ENCODE results near the gene QDPR. TPM values are rescaled to one million over a fixed set of nuclear protein-coding genes. Genes with fewer than 3 reads are reported as not detected.

Gene QDPR
- total RNA-seq, 1 experiment from 2014 or later = 15.2 TPM

DNA sequence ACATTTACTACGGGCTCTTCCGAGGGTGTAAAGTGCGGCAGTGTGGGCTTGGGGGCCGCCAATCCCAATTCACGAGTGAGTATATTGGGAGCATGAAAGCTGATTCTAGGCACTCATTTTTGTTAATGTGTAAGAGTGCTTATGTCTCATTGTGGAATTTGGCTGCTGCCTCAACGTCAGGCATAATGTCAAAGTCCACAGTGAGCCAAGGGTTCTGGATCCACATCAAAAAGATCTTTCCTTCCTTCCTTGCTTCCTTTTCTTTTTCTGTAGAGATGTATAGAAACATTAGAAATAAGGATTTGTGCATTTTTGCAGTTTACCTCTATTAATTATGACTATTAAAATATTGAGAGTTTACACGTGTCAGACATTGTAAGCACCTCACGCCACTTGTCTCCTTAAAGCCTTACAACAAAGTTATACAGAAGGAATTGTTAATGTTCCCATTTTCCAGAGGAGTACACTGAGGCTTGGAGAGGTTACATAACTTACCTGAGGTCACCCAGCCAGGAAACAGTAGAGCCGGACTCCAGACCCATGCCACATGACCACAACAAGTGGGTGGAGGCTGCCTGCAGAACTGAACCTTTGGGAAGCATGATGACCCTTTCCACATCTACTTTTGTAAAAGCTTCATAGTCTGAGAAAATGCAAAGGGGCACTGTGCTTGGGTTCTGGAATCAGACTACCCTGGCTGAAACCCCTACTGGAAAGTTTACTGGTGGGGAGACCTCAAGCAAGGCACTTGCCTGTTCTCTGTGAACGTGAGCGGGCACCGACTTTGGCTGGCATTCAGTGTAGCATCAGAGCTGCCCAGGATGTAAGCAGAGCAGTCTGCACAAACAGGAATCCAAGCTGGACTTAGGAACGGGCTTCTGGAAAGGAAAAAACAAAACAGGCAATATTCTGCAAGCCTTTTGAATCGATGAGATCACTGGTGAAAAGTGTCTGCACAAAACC is 3.8 kb upstream of the QDPR start:
- Histone ChIP-seq H3K4me1 (ENCODE audit: control insufficient read depth, insufficient read depth, low read length) (peaks cover 3% of the 10 kb centered on the region; the same call in 1 of the 2 replicates), H3K9me3 (ENCODE audit: control insufficient read depth, insufficient read depth, low read depth, low read length) (no peaks in the 10 kb centered on the region), H3K27me3 (ENCODE audit: control insufficient read depth, insufficient read depth, low read length) (no peaks in the 10 kb centered on the region; the same call in 1 of the 2 replicates), H3K4me3 (ENCODE audit: low read depth in 2 of 2, low read length in 2 of 2) (no peak overlapping the region), H3K27ac (ENCODE audit: low read length) (no peak overlapping the region), H3K36me3 (ENCODE audit: control insufficient read depth, insufficient read depth, low read length) (no peaks in the 10 kb centered on the region)
- DNase-seq (ENCODE audit: low read depth, low spot score) (no peak), ATAC-seq (no peak)
- in situ Hi-C loops (cut with HindIII; ENCODE audit: low pct_unique_long_range_greater_than_20kb, low sequenced_read_pairs) = no loop called here
- ChIA-PET POLR2A (no interaction called here), CTCF (no interaction called here)
- no TSS peak for BruUV-seq (replicated peaks)
- intact Hi-C loops (cut with micrococcal nuclease; ENCODE audit: unreplicated experiment) = no loop called here
- TF ChIP-seq POLR2AphosphoS5 (IDR thresholded peaks at IDR 0.05; ENCODE audit: low read depth, low read length) (no peak), TCF7L2 (IDR thresholded peaks at IDR 0.05; ENCODE audit: low read depth, low read length) (no peak), SIN3A (IDR thresholded peaks at IDR 0.05; ENCODE audit: borderline replicate concordance, insufficient read depth, low read depth, low read length) (no peak)
- TF ChIP-seq, protein P1, sequence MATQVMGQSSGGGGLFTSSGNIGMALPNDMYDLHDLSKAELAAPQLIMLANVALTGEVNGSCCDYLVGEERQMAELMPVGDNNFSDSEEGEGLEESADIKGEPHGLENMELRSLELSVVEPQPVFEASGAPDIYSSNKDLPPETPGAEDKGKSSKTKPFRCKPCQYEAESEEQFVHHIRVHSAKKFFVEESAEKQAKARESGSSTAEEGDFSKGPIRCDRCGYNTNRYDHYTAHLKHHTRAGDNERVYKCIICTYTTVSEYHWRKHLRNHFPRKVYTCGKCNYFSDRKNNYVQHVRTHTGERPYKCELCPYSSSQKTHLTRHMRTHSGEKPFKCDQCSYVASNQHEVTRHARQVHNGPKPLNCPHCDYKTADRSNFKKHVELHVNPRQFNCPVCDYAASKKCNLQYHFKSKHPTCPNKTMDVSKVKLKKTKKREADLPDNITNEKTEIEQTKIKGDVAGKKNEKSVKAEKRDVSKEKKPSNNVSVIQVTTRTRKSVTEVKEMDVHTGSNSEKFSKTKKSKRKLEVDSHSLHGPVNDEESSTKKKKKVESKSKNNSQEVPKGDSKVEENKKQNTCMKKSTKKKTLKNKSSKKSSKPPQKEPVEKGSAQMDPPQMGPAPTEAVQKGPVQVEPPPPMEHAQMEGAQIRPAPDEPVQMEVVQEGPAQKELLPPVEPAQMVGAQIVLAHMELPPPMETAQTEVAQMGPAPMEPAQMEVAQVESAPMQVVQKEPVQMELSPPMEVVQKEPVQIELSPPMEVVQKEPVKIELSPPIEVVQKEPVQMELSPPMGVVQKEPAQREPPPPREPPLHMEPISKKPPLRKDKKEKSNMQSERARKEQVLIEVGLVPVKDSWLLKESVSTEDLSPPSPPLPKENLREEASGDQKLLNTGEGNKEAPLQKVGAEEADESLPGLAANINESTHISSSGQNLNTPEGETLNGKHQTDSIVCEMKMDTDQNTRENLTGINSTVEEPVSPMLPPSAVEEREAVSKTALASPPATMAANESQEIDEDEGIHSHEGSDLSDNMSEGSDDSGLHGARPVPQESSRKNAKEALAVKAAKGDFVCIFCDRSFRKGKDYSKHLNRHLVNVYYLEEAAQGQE (IDR thresholded peaks at IDR 0.05; ENCODE audit: insufficient read depth in 1 of 2, low read depth in 2 of 2, low read length in 1 of 2) = no peak
- TF ChIP-seq, protein P2, sequence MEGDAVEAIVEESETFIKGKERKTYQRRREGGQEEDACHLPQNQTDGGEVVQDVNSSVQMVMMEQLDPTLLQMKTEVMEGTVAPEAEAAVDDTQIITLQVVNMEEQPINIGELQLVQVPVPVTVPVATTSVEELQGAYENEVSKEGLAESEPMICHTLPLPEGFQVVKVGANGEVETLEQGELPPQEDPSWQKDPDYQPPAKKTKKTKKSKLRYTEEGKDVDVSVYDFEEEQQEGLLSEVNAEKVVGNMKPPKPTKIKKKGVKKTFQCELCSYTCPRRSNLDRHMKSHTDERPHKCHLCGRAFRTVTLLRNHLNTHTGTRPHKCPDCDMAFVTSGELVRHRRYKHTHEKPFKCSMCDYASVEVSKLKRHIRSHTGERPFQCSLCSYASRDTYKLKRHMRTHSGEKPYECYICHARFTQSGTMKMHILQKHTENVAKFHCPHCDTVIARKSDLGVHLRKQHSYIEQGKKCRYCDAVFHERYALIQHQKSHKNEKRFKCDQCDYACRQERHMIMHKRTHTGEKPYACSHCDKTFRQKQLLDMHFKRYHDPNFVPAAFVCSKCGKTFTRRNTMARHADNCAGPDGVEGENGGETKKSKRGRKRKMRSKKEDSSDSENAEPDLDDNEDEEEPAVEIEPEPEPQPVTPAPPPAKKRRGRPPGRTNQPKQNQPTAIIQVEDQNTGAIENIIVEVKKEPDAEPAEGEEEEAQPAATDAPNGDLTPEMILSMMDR (IDR thresholded peaks at IDR 0.05) = no peak

DNA sequence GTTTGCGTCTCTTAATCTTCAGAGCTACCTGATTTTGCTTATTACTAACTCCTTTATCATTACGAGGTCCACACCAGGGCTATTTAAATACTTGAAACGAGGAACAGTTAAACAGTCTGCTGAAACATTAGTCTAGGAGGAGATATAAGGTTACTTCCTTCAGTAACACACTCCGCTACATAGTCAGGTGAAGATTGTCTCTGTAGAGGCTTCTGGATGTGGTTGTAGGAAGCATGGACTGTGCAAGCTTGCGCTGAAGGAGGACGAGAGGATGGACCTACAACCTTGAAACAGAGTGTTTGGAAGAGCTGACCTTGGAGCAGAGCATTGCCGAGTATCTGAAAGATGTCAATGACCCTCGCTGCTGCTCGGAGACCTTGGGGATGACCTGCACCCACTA is 3.0 kb upstream of the QDPR start, which contains the start of gene CLRN2:
CLRN2 (plus strand) TSS at position 301 of the 400 bp plus-strand sequence. CDS start 102 bp downstream, outside the sequence.
- no peak for DNase-seq (ENCODE audit: low read depth, low spot score)
- BruUV-seq (replicated peaks) = no TSS peak
- Histone ChIP-seq H3K27me3 (ENCODE audit: control insufficient read depth, insufficient read depth, low read length) (no peaks in the 10 kb centered on the region; the same call in 1 of the 2 replicates), H3K27ac (ENCODE audit: low read length) (no peak within 1 kb of the TSS), H3K4me1 (ENCODE audit: control insufficient read depth, insufficient read depth, low read length) (peaks cover 3% of the 10 kb centered on the region; the same call in 1 of the 2 replicates), H3K9me3 (ENCODE audit: control insufficient read depth, insufficient read depth, low read depth, low read length) (no peaks in the 10 kb centered on the region), H3K36me3 (ENCODE audit: control insufficient read depth, insufficient read depth, low read length) (no peaks in the 10 kb centered on the region), H3K4me3 (ENCODE audit: low read depth in 2 of 2, low read length in 2 of 2) (no peak within 1 kb of the TSS)
- CTCF ChIA-PET = no interaction called here
- TF ChIP-seq, protein P1 (IDR thresholded peaks at IDR 0.05; ENCODE audit: insufficient read depth in 1 of 2, low read depth in 2 of 2, low read length in 1 of 2) = no peak
- TF ChIP-seq TCF7L2 (IDR thresholded peaks at IDR 0.05; ENCODE audit: low read depth, low read length) (no peak), POLR2AphosphoS5 (IDR thresholded peaks at IDR 0.05; ENCODE audit: low read depth, low read length) (no peak), SIN3A (IDR thresholded peaks at IDR 0.05; ENCODE audit: borderline replicate concordance, insufficient read depth, low read depth, low read length) (no peak)
- TF ChIP-seq, protein P2 (IDR thresholded peaks at IDR 0.05) = no peak
- POLR2A ChIA-PET = no interaction called here
- in situ Hi-C loops (cut with HindIII; ENCODE audit: low pct_unique_long_range_greater_than_20kb, low sequenced_read_pairs) (no loop called here), intact Hi-C loops (cut with micrococcal nuclease; ENCODE audit: unreplicated experiment) (no loop called here)
- ATAC-seq = no peak

All from Panc1 (cell line).